GM12878 (cell line): ENCODE measurements around the gene ARHGAP9. TPM values are rescaled to one million over a fixed set of nuclear protein-coding genes. Genes with fewer than 3 reads are reported as not detected.

Experiments
- ATAC-seq: fragments of 200-7000 bp; cut with Tn5 transposase; 3 replicates; pipeline ENCODE4 v1.9.1; 2020; ENCODE audit warnings: mild to moderate bottlenecking, moderate library complexity
- BruUV-seq: library from RNA; stranded (reverse); fragments of 400-500 nt; replicated peaks from 2 replicates; lab custom pipeline; 2021; lab: Mats Ljungman, UMichigan
- CTCF ChIA-PET: fragments of 300-600 bp; sonication (Branson Sonifier 250); formaldehyde crosslinking; extraction: SDS; loops from one replicate; lab custom pipeline; 2021; ENCODE audit warnings: inconsistent platforms; lab: Yijun Ruan, JAX
- POLR2A ChIA-PET: fragments of 350-600 bp; formaldehyde crosslinking; extraction: SDS; loops from one replicate; lab custom pipeline; 2021; ENCODE audit warnings: inconsistent platforms; lab: Charles Lee
- RAD21 ChIA-PET: fragments of 300-600 bp; sonication (Branson Sonifier 250); formaldehyde crosslinking; loops from one replicate; lab custom pipeline; 2023; ENCODE audit warnings: antibody characterized with exemption; ENCODE audit not compliant: unreplicated experiment; lab: Charles Lee
- SMC1A ChIA-PET: fragments of 300-600 bp; sonication (Branson Sonifier 250); formaldehyde crosslinking; loops from one replicate; lab custom pipeline; 2023; ENCODE audit not compliant: unreplicated experiment, uncharacterized antibody; lab: Charles Lee
- DNase-seq: peaks from one replicate; pipeline ENCODE4 v3.0.0-alpha.2; 2011; ENCODE audit warnings: low read depth, low spot score
- FAIRE-seq: peaks from 3 replicates; lab custom pipeline; 2011; peaks lifted over from hg19 to GRCh38; lab: Jason Lieb, UNC
- H2AFZ ChIP-seq: 2 replicates; pipeline ENCODE4 v1.6.0; 2011; ENCODE audit warnings: low read depth, low read length, control low read depth; ENCODE audit not compliant: control insufficient read depth
- H3K27ac ChIP-seq: 2 replicates; pipeline ENCODE4 v1.5.1; 2011; ENCODE audit warnings: control low read depth; ENCODE audit not compliant: control insufficient read depth, insufficient read depth
- H3K27me3 ChIP-seq, 2 experiments: replicated peaks in 1 of 2; 2 replicates each; pipeline versions ENCODE4 v1.6.0 to v1.6.1; 2011; ENCODE audit warnings: low read length in 1 of 2; ENCODE audit not compliant: control insufficient read depth in 2 of 2, insufficient read depth in 2 of 2
- H3K36me3 ChIP-seq, 2 experiments: 2 replicates each; pipeline ENCODE4 v1.5.1; 2011; ENCODE audit warnings: low read length in 1 of 2; ENCODE audit not compliant: control insufficient read depth in 2 of 2, insufficient read depth in 2 of 2
- H3K4me1 ChIP-seq: 2 replicates; pipeline ENCODE4 v1.6.1; 2011; ENCODE audit warnings: mild to moderate bottlenecking, low read length, moderate library complexity, mixed read lengths; ENCODE audit not compliant: control insufficient read depth, insufficient read depth
- H3K4me2 ChIP-seq: 2 replicates; pipeline ENCODE4 v1.6.0; 2011; ENCODE audit warnings: control low read depth; ENCODE audit not compliant: control insufficient read depth, insufficient read depth
- H3K4me3 ChIP-seq: fragments of 200-600 bp; sonication (generic); 2 replicates; pipeline ENCODE4 v1.5.1; 2016
- H3K79me2 ChIP-seq: 2 replicates; pipeline ENCODE4 v1.6.0; 2011; ENCODE audit warnings: low read length; ENCODE audit not compliant: control insufficient read depth, insufficient read depth
- H3K9ac ChIP-seq: 2 replicates; pipeline ENCODE4 v1.8.0; 2011; ENCODE audit warnings: low read length, control low read depth, mixed read lengths; ENCODE audit not compliant: control insufficient read depth, insufficient read depth
- H3K9me3 ChIP-seq: replicated peaks from 3 replicates; pipeline ENCODE4 v1.5.1; 2011; ENCODE audit warnings: mild to moderate bottlenecking, low read length; ENCODE audit not compliant: control insufficient read depth, insufficient read depth
- H4K20me1 ChIP-seq: 2 replicates; pipeline ENCODE4 v1.6.0; 2011; ENCODE audit not compliant: control insufficient read depth, insufficient read depth
- CREB1 ChIP-seq: IDR thresholded peaks from 2 replicates; pipeline ENCODE4 v1.6.1; 2012; ENCODE audit warnings: low read depth, mild to moderate bottlenecking, inconsistent platforms
- PAX5 ChIP-seq: IDR thresholded peaks from 2 replicates; pipeline ENCODE4 v1.6.1; 2011; ENCODE audit warnings: low read depth, low read length, borderline replicate concordance
- YY1 ChIP-seq: IDR thresholded peaks from 2 replicates; pipeline ENCODE4 v1.6.1; 2011; ENCODE audit warnings: low read depth, mild to moderate bottlenecking, low read length
- WGBS: methylation state at CpG from one replicate; pipeline ENCODE4 v1.1.6; 2016; ENCODE audit warnings: low lambda C conversion rate; ENCODE audit not compliant: insufficient replicate concordance, insufficient coverage; ENCODE audit errors: missing lambda C conversion rate; 5-methylcytosine and 5-hydroxymethylcytosine counted together
- in situ Hi-C: fragments of 300-500 bp; cut with MboI; formaldehyde crosslinking; loops from 9 replicates; pipeline ENCODE4 v1.14.3; 2018; ENCODE audit warnings: mixed read lengths
- intact Hi-C: fragments of 100-400 bp; cut with micrococcal nuclease; formaldehyde crosslinking; loops from one replicate; pipeline ENCODE4 v1.14.2; 2022; ENCODE audit not compliant: unreplicated experiment
- polyA plus RNA-seq, 11 experiments: library from polyadenylated mRNA; depleted of rRNA in 4 of 11; unstranded in 6 of 11; stranded (reverse) in 5 of 11; fragments of >200 nt; fragmentation: Nextera tagmentation in 4 of 11; fragmentation: Illumina TruSeq in 1 of 11; extraction: Ambion mirVana in 4 of 11; extraction: Trizol in 1 of 11; gene quantifications; 1 replicate in 1 of 11; 2 replicates in 10 of 11; pipeline versions ENCODE4 v1.2.1 to v1.2.3, GENCODE V29; 2011 to 2016; ENCODE audit warnings: inconsistent platforms in 2 of 11, missing spikeins in 2 of 11, low read depth in 1 of 11
- total RNA-seq, 4 experiments: library from RNA; depleted of rRNA in 3 of 4; stranded (reverse); fragments of >200 nt in 3 of 4; fragmentation: Illumina TruSeq in 1 of 4; extraction: Trizol in 1 of 4; gene quantifications; 2 replicates each; pipeline versions ENCODE4 v1.2.1 to v1.2.3, GENCODE V29; 2013 to 2021
- TF ChIP-seq, protein P1 (sequence below): fragments of 450-650 bp; IDR thresholded peaks from 2 replicates; pipeline ENCODE4 v1.6.1; 2017; ENCODE audit warnings: antibody characterized with exemption, mild to moderate bottlenecking, moderate library complexity
- TF ChIP-seq, protein P2 (sequence below): fragments of 450-650 bp; formaldehyde crosslinking; IDR thresholded peaks from 2 replicates; pipeline ENCODE4 v1.5.0; 2022; ENCODE audit warnings: mild to moderate bottlenecking, missing genetic modification characterization

The ARHGAP9 gene
- total and polyA plus RNA-seq, 10 of the 15 experiments (the other 5 are each of a cell fraction or from before 2014, with no cell fraction given), result 19.5 to 102 (median 76.8) TPM

DNA sequence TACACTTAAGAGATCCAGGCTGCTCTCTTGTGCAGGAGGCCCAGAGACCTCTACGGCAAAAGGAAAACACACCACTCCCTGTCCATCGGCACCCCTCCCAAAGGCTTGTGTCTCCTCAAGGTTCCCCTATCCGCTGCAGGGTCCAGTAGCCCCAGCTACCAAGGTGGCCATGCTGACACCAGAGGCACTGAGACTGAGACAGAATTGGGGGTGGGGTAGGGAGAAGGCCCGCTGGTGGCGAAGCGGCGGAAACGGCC lies 40.1 kb upstream of the ARHGAP9 start:
- Histone ChIP-seq H3K79me2 (peaks cover 46% of the 10 kb centered on the region), H3K4me3 (peak overlapping the region; percentile 98), H2AFZ (no peak overlapping the region), H3K9me3 (no peaks in the 10 kb centered on the region), H3K9ac (peak overlapping the region; percentile 97), H3K4me2 (peak overlapping the region; percentile 61), H4K20me1 (peaks cover 4% of the 10 kb centered on the region; the same call in 1 of the 2 replicates), H3K27me3 (no peaks in the 10 kb centered on the region), H3K4me1 (peaks cover 23% of the 10 kb centered on the region), H3K27ac (peak overlapping the region; percentile 96), H3K36me3 (peaks cover 18 to 27% of the 10 kb centered on the region in 2 experiments)
- POLR2A ChIA-PET, result interaction anchor here (0.6 to 1.6 kb wide), 5 partner anchors 17 to 290 kb away, joined by 3 to 11 read pairs (median 3); partner anchors contain the start of genes ARHGEF25 and SHMT2
- in situ Hi-C loops, result no loop called here
- CTCF ChIA-PET, result interaction anchor here (1.2 to 4.0 kb wide), 4 partner anchors 26 to 237 kb away, joined by 3 to 13 read pairs (median 4); no protein-coding TSS in a partner anchor
- FAIRE-seq, result no peak
- WGBS, result under 1% methylated on average over 8 of the region's 8 CpGs
- peak; percentile 40 for ATAC-seq
- DNase-seq, result no peak
- TF ChIP-seq PAX5 (no peak), YY1 (0 out of 2 replicates have a peak, but pooled peaks have one; percentile 2)
- intact Hi-C loops, result loop anchor here (5.0 kb wide), 2 partner anchors 42 to 57 kb away; partner anchors contain the start of gene ARHGAP9
- BruUV-seq, result no TSS peak
- SMC1A ChIA-PET, result interaction anchor here (1.1 to 1.6 kb wide), 3 partner anchors 19 to 90 kb away, joined by 3 to 5 read pairs (median 3); no protein-coding TSS in a partner anchor
- RAD21 ChIA-PET, result interaction anchor here (1.2 to 2.4 kb wide), 2 partner anchors 43 to 67 kb away, joined by 3 to 9 read pairs; no protein-coding TSS in a partner anchor

DNA sequence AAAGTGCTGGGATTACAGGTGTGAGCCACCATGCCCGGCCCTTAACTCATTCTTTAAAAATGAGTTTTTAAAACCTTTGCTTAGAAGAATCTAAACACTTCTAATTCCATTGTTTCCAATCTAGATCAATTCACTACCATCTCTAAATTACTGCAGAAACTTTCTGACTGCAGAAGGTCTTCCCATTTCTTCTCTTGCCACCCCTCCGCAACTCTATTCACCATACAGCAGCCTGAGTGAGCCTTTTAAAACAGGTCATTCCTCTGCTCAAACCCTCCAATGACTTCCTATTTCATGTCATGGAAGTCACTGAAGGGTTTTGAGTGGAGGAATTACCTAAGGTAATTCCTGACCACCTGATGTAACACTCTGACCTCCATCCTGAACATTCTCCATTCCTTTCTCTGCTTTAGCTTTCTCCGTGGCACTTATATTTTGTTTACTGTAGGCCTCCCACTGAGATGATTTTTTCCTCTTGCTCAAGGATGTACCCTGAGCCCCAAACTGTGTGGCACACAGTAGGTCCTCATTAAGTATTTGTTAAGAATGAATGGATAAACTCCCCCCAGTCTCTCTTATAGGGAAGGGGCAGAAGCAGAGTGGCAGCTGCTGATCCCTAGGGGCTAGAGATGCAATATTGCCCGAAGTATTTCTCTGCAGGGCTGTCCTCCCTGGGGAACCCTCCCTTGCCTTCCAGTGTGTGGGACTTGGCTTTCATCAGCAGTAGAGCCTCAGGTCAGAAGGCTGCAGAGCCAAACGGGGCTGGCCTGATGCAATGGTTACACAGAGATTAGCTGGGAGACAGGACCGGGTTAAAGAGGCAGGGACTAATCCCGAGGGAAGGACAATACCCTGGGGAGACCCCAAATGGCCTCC lies 39.5 kb upstream of the ARHGAP9 start:
- Histone ChIP-seq H3K27ac (peak overlapping the region; percentile 96), H3K36me3 (peaks cover 22 to 30% of the 10 kb centered on the region in 2 experiments), H2AFZ (no peak overlapping the region), H3K4me1 (peaks cover 20% of the 10 kb centered on the region), H3K4me2 (peak overlapping the region; percentile 61), H3K27me3 (no peaks in the 10 kb centered on the region), H3K79me2 (peaks cover 40% of the 10 kb centered on the region), H4K20me1 (peaks cover 4% of the 10 kb centered on the region; the same call in 1 of the 2 replicates), H3K4me3 (peak overlapping the region; percentile 98), H3K9ac (peak overlapping the region; percentile 97), H3K9me3 (no peaks in the 10 kb centered on the region)
- no TSS peak for BruUV-seq
- ChIA-PET CTCF (interaction anchor here (1.2 to 4.0 kb wide), 3 partner anchors 39 to 237 kb away, joined by 3 to 13 read pairs (median 3); partner anchors contain the start of gene ARHGAP9), POLR2A (interaction anchor here (0.5 to 1.3 kb wide), 4 partner anchors 17 to 407 kb away, joined by 3 to 5 read pairs (median 4); partner anchors contain the start of gene ARHGAP9), SMC1A (interaction anchor here (1.1 to 1.6 kb wide), 2 partner anchors 60 to 89 kb away, joined by 3 to 5 read pairs; no protein-coding TSS in a partner anchor), RAD21 (interaction anchor here (2.4 kb wide), 1 partner anchor 42 kb away, joined by 9 read pairs; no protein-coding TSS in a partner anchor)
- 29% methylated on average over 7 of the region's 7 CpGs for WGBS
- intact Hi-C loops, result no loop called here
- FAIRE-seq (no peak), DNase-seq (no peak), ATAC-seq (no peak)
- in situ Hi-C loops, result no loop called here
- TF ChIP-seq CREB1, result no peak
- TF ChIP-seq, protein P1, sequence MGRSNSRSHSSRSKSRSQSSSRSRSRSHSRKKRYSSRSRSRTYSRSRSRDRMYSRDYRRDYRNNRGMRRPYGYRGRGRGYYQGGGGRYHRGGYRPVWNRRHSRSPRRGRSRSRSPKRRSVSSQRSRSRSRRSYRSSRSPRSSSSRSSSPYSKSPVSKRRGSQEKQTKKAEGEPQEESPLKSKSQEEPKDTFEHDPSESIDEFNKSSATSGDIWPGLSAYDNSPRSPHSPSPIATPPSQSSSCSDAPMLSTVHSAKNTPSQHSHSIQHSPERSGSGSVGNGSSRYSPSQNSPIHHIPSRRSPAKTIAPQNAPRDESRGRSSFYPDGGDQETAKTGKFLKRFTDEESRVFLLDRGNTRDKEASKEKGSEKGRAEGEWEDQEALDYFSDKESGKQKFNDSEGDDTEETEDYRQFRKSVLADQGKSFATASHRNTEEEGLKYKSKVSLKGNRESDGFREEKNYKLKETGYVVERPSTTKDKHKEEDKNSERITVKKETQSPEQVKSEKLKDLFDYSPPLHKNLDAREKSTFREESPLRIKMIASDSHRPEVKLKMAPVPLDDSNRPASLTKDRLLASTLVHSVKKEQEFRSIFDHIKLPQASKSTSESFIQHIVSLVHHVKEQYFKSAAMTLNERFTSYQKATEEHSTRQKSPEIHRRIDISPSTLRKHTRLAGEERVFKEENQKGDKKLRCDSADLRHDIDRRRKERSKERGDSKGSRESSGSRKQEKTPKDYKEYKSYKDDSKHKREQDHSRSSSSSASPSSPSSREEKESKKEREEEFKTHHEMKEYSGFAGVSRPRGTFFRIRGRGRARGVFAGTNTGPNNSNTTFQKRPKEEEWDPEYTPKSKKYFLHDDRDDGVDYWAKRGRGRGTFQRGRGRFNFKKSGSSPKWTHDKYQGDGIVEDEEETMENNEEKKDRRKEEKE, result no peak
- TF ChIP-seq, protein P2, sequence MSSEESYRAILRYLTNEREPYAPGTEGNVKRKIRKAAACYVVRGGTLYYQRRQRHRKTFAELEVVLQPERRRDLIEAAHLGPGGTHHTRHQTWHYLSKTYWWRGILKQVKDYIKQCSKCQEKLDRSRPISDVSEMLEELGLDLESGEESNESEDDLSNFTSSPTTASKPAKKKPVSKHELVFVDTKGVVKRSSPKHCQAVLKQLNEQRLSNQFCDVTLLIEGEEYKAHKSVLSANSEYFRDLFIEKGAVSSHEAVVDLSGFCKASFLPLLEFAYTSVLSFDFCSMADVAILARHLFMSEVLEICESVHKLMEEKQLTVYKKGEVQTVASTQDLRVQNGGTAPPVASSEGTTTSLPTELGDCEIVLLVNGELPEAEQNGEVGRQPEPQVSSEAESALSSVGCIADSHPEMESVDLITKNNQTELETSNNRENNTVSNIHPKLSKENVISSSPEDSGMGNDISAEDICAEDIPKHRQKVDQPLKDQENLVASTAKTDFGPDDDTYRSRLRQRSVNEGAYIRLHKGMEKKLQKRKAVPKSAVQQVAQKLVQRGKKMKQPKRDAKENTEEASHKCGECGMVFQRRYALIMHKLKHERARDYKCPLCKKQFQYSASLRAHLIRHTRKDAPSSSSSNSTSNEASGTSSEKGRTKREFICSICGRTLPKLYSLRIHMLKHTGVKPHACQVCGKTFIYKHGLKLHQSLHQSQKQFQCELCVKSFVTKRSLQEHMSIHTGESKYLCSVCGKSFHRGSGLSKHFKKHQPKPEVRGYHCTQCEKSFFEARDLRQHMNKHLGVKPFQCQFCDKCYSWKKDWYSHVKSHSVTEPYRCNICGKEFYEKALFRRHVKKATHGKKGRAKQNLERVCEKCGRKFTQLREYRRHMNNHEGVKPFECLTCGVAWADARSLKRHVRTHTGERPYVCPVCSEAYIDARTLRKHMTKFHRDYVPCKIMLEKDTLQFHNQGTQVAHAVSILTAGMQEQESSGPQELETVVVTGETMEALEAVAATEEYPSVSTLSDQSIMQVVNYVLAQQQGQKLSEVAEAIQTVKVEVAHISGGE (CRISPR knock-in tag), result 0 out of 2 replicates have a peak, but pooled peaks have one; percentile 15
